Fibroblast of the aortic adventitia (primary cell): ENCODE results near the gene EFNA5. TPM values are rescaled to one million over a fixed set of nuclear protein-coding genes. Genes with fewer than 3 reads are reported as not detected.

ENCODE experiments used
- DNase-seq: peaks from one replicate; pipeline ENCODE4 v3.0.0-alpha.2; 2010; ENCODE audit warnings: low read depth
- H3K4me3 ChIP-seq: 2 replicates; pipeline ENCODE4 v1.5.1; 2011; ENCODE audit warnings: low read depth, mild to moderate bottlenecking, control low read depth, low read length, moderate library complexity
- total RNA-seq: library from RNA; depleted of rRNA; stranded (reverse); fragments of >200 nt; gene quantifications from 2 replicates; pipeline ENCODE4 v1.2.3, GENCODE V29; 2012; ENCODE audit warnings: low replicate concordance
- TF ChIP-seq, protein P1 (sequence below): IDR thresholded peaks from 2 replicates; pipeline ENCODE4 v1.5.1; 2011; ENCODE audit warnings: mild to moderate bottlenecking, low read length, control low read depth, inconsistent platforms; ENCODE audit not compliant: insufficient read depth

The EFNA5 gene
- total RNA-seq, 1 donor = 33.1 TPM

DNA sequence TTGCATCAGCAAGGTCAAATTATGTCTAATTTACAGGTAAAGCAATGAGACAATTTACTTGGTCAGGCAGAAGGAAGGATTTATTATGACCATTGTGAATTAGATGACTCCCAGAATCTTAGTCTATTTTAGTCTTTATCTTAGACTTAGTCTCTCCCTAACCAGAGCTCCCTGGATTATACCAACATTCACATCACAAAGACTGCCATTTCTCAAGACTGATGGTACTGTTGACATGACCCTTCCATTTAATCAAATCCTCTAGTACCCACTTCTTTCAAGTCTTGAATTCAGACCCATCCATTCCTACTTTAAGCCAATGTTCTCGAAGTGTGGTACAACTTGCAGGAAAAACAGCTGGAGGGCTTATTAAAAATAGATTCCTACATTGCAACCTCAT lies 257.0 kb downstream of the EFNA5 start:
- DNase-seq = no peak
- H3K4me3 ChIP-seq = no peak overlapping the region
- TF ChIP-seq, protein P1, sequence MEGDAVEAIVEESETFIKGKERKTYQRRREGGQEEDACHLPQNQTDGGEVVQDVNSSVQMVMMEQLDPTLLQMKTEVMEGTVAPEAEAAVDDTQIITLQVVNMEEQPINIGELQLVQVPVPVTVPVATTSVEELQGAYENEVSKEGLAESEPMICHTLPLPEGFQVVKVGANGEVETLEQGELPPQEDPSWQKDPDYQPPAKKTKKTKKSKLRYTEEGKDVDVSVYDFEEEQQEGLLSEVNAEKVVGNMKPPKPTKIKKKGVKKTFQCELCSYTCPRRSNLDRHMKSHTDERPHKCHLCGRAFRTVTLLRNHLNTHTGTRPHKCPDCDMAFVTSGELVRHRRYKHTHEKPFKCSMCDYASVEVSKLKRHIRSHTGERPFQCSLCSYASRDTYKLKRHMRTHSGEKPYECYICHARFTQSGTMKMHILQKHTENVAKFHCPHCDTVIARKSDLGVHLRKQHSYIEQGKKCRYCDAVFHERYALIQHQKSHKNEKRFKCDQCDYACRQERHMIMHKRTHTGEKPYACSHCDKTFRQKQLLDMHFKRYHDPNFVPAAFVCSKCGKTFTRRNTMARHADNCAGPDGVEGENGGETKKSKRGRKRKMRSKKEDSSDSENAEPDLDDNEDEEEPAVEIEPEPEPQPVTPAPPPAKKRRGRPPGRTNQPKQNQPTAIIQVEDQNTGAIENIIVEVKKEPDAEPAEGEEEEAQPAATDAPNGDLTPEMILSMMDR = no peak

DNA sequence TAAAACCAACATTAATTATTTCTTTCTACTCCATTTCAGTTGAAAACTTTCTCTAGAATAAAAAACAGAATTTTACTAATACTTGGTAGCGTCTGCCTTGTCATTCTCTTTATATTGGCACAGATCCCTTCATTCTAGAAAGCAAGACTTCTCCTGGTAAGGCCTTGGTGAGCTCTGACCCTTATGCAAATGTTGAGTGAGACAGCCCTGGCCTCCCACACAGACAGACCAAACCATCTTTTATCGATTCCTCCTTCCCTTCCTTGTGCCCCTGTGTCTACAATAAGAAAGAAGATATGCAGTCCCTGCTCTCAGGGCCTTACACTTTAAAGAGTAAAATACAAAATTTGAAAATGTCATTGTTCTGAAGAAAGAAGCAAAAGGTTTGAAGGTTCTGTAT lies 262.2 kb downstream of the EFNA5 start:
- TF ChIP-seq, protein P1 = no peak
- DNase-seq = no peak
- no peak overlapping the region for H3K4me3 ChIP-seq

DNA sequence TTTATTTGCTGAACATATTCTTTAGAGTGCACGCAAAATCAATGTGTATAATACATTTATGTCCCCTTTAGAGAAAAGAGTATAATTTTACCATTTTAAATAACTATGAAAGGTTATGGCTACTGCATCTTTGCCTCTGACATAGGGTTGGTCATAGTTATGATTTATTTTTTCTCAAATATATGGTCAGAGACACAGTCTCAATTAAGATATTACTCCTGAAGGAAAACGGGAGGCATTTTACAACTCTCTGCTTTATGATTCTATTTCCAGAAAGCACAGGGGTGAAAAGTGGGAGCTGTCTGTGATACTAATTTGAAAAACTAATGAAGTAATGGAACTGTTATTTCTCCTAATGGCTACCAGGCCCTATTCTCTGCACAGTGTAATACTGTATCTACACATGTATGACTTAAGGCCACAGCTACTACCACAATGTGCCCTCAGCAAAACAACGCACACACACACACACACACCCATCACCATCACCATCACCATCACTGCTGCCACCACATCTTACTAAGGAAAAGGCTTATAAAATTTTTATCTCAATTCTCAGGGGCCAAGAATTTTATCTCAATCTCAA lies 262.9 kb downstream of the EFNA5 start:
- TF ChIP-seq, protein P1 = no peak
- H3K4me3 ChIP-seq = no peak overlapping the region
- no peak for DNase-seq

DNA sequence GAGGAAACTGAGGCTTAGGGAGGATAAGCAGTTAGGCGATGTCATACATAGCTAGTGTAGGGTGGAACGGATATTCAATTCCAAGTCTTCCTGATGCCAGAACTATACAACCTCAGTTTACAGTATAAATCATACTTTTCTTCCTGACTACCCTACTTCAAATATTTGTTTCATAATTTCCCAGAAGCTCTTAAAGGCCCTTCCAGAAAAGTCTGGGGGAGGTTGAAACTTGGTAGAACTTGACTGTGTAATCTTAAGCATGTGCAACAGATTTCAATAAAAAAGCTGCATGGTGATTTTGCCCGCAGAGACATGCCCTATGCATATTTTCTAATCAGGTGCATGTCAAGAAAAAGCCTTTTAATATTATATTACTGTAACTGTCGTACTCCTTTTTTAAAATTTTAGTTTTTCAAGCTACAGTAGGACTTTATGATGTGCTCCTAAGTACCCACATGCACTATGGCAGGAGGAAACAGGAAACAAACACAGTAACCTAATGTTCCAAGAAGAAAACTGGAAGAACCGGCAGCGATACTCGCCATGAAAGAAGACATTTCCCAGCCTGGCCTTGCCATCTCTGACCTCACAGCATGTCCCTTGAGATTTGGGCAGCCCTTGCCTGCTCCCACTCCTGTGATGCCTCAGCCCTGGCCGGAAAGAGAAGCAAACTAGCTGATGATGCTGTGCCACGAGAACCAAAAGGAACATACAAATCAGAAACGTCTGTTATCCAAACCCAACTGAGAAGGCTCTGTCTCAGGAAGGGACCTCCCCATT lies 266.0 kb downstream of the EFNA5 start:
- TF ChIP-seq, protein P1 = no peak
- DNase-seq = no peak
- H3K4me3 ChIP-seq = no peak overlapping the region

DNA sequence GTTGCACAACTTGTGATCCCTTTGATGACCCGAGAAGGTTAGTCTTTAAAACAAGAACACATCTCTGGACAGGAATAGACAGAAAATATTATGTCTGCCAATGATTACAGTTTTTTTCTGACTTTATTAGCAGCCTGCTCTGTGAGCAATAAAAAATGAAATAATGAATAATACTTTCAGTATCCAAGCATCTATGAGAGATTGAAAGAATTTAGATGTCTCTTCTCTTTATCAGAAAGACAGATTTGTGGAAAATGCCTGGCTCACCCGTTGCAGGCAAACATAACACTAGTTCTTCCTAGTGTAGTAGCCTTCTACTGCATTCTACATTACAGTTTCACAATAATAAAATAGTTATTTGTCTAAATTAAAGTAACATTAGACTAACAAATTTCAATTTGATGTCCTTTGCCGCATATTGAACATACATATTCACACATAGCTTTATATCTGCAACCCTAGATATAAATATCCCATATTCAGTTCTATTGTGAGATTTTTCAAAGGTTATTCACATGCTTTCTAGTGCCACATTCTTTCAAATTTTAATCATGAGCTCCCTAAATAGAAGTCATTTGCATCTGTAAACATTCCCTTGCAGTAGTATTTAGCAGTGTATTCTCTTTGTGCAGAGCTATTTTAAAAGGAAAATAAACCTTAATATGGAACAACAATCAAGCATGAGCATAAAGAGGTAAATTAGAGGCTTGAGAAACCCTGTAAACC lies 267.3 kb downstream of the EFNA5 start:
- no peak overlapping the region for H3K4me3 ChIP-seq
- DNase-seq = no peak
- TF ChIP-seq, protein P1 = no peak

DNA sequence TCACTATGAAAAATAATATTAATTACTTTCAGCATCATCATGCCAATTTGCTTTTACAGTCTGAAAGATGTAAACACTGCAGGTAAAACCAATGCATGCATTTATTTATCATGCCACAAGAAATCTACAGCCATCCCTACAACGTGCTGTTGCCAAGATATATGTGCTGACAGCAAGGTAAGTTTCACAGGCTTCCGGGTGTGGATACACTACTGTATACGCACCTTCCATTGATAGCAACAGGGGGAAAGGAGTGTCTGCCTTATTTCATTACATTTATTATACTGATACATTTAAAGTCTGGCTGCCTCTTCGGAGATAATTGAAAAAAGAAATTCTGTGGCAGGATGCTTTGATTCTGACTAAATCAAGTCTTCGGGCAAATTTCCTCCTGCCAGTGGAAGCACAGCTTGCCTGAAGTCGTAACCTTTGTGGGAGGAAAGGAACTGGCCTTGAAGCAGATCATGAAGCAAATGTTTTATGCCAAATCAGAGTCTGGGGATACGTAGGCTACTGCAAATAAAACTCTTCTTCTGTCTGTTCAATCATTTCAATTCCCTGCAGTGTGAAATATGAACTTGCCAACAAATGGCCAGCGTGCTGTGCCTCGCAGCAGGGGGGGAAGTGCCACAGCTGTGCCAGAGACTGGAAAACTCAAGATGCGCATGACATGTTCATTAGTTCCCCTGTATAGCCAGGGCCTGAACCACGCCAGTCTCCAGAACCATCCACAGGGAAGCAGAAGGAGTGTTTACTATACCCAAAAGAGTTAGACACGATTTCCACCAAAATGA lies 268.1 kb downstream of the EFNA5 start:
- no peak for DNase-seq
- TF ChIP-seq, protein P1 = no peak
- H3K4me3 ChIP-seq = no peak overlapping the region
